H1 (cell line): ENCODE results near the gene TADA2B. TPM values are rescaled to one million over a fixed set of nuclear protein-coding genes. Genes with fewer than 3 reads are reported as not detected.

Source experiments
- CTCF ChIA-PET: fragments of 300-600 bp; sonication (Branson Sonifier 250); formaldehyde crosslinking; loops from one replicate; lab custom pipeline; 2021; ENCODE audit not compliant: partially characterized antibody; lab: Charles Lee
- POLR2A ChIA-PET: fragments of 300-600 bp; sonication (Branson Sonifier 250); formaldehyde crosslinking; loops from one replicate; lab custom pipeline; 2021; ENCODE audit warnings: inconsistent platforms; ENCODE audit not compliant: partially characterized antibody; lab: Charles Lee
- DNase-seq, 2 experiments: peaks; one replicate each; pipeline versions ENCODE4 v3.0.0 to v3.0.0-alpha.2; 2010 to 2022; ENCODE audit warnings: low spot score in 2 of 2, low read depth in 1 of 2, mixed read lengths in 1 of 2
- FAIRE-seq: peaks from 2 replicates; lab custom pipeline; 2011; peaks lifted over from hg19 to GRCh38; lab: Jason Lieb, UNC
- H2AFZ ChIP-seq: 2 replicates; pipeline ENCODE4 v1.8.1; 2012; ENCODE audit warnings: low read length, inconsistent platforms
- H2AK5ac ChIP-seq: 2 replicates; pipeline ENCODE4 v1.6.1; 2013; ENCODE audit warnings: low read depth, low read length
- H2BK120ac ChIP-seq: replicated peaks from 2 replicates; pipeline ENCODE3; 2013; ENCODE audit warnings: low read depth, low read length, inconsistent platforms
- H2BK12ac ChIP-seq: 2 replicates; pipeline ENCODE4 v1.6.1; 2013; ENCODE audit warnings: low read depth, low read length
- H2BK15ac ChIP-seq: 2 replicates; pipeline ENCODE4 v1.6.1; 2013; ENCODE audit warnings: low read length
- H2BK20ac ChIP-seq: 2 replicates; pipeline ENCODE4 v1.6.1; 2013; ENCODE audit warnings: low read length
- H2BK5ac ChIP-seq: 2 replicates; pipeline ENCODE4 v1.6.1; 2013; ENCODE audit warnings: low read depth, low read length
- H3K14ac ChIP-seq: 2 replicates; pipeline ENCODE4 v1.6.1; 2013; ENCODE audit warnings: inconsistent platforms; ENCODE audit not compliant: insufficient read length
- H3K18ac ChIP-seq: 2 replicates; pipeline ENCODE4 v1.6.1; 2013; ENCODE audit warnings: low read length; ENCODE audit errors: extremely low read depth
- H3K23ac ChIP-seq: 2 replicates; pipeline ENCODE4 v1.6.1; 2013; ENCODE audit warnings: inconsistent platforms; ENCODE audit not compliant: insufficient read length
- H3K23me2 ChIP-seq: 2 replicates; pipeline ENCODE4 v1.6.1; 2013; ENCODE audit warnings: low read depth, low read length
- H3K27ac ChIP-seq: 2 replicates; pipeline ENCODE4 v1.6.1; 2011; ENCODE audit warnings: low read depth, low read length, inconsistent platforms
- H3K27me3 ChIP-seq, 4 experiments: replicated peaks in 1 of 4; 1 replicate in 1 of 4; 2 replicates in 3 of 4; pipeline versions ENCODE4 v1.6.1 to v1.8.1; 2011 to 2013; ENCODE audit warnings: low read length in 3 of 4, mild to moderate bottlenecking in 3 of 4, inconsistent platforms in 2 of 4, mixed read lengths in 2 of 4, moderate library complexity in 1 of 4; ENCODE audit not compliant: control insufficient read depth in 3 of 4, insufficient read depth in 3 of 4; ENCODE audit errors: extremely low read depth in 1 of 4
- H3K36me3 ChIP-seq, 4 experiments: 2 replicates each; pipeline versions ENCODE4 v1.6.1 to v1.8.1; 2011 to 2013; ENCODE audit warnings: mild to moderate bottlenecking in 4 of 4, low read length in 3 of 4, moderate library complexity in 2 of 4, control low read depth in 1 of 4, inconsistent platforms in 1 of 4; ENCODE audit not compliant: insufficient read depth in 4 of 4, control insufficient read depth in 2 of 4
- H3K4ac ChIP-seq: replicated peaks from 2 replicates; pipeline ENCODE3; 2013; ENCODE audit warnings: low read length, low read depth, mixed read lengths, inconsistent platforms; ENCODE audit not compliant: insufficient read length
- H3K4me1 ChIP-seq, 4 experiments: replicated peaks in 1 of 4; 1 replicate in 1 of 4; 2 replicates in 3 of 4; pipeline versions ENCODE4 v1.6.1 to v1.8.1; 2011 to 2013; ENCODE audit warnings: low read length in 3 of 4, inconsistent platforms in 2 of 4, mixed read lengths in 1 of 4; ENCODE audit not compliant: insufficient read depth in 4 of 4, control insufficient read depth in 3 of 4
- H3K4me2 ChIP-seq, 2 experiments: 2 replicates each; pipeline versions ENCODE4 v1.6.1 to v1.8.1; 2011 to 2013; ENCODE audit warnings: low read depth in 2 of 2, low read length in 2 of 2, control low read depth in 1 of 2, inconsistent platforms in 1 of 2, mild to moderate bottlenecking in 1 of 2; ENCODE audit not compliant: insufficient read depth in 1 of 2
- H3K4me3 ChIP-seq, 4 experiments: fragments of 200-600, 300-600 bp in 1 of 4; sonication (generic), shearing (Covaris generic), sonication (Bioruptor Twin) in 1 of 4; 2 replicates each; pipeline versions ENCODE4 v1.5.1 to v1.8.1; 2011 to 2016; ENCODE audit warnings: low read length in 4 of 4, low read depth in 3 of 4, control low read depth in 2 of 4, inconsistent platforms in 2 of 4, mild to moderate bottlenecking in 2 of 4, mixed read lengths in 1 of 4, moderate library complexity in 1 of 4; ENCODE audit not compliant: insufficient read depth in 2 of 4; ENCODE audit errors: extremely low read depth in 1 of 4
- H3K56ac ChIP-seq: replicated peaks from 2 replicates; pipeline ENCODE3; 2013; ENCODE audit warnings: low read depth, mild to moderate bottlenecking, mixed read lengths, low read length, inconsistent platforms; ENCODE audit not compliant: insufficient read length
- H3K79me1 ChIP-seq: 2 replicates; pipeline ENCODE4 v1.6.1; 2013; ENCODE audit warnings: low read depth, low read length, control low read depth
- H3K79me2 ChIP-seq, 2 experiments: 2 replicates each; pipeline versions ENCODE4 v1.6.1 to v1.8.1; 2012 to 2013; ENCODE audit warnings: low read length in 2 of 2, mild to moderate bottlenecking in 2 of 2, inconsistent platforms in 1 of 2; ENCODE audit not compliant: insufficient read depth in 2 of 2, control insufficient read depth in 1 of 2
- H3K9ac ChIP-seq, 4 experiments: replicated peaks in 1 of 4; 1 replicate in 1 of 4; 2 replicates in 3 of 4; pipeline versions ENCODE4 v1.6.1 to v1.8.1; 2011 to 2013; ENCODE audit warnings: low read depth in 3 of 4, low read length in 3 of 4, control low read depth in 2 of 4, mild to moderate bottlenecking in 2 of 4, moderate library complexity in 2 of 4, inconsistent platforms in 1 of 4; ENCODE audit errors: extremely low read depth in 1 of 4
- H3K9me3 ChIP-seq, 2 experiments: 2 replicates each; pipeline versions ENCODE4 v1.6.1 to v1.8.1; 2012 to 2013; ENCODE audit warnings: mild to moderate bottlenecking in 2 of 2, moderate library complexity in 2 of 2, control low read depth in 1 of 2, inconsistent platforms in 1 of 2, low read depth in 1 of 2, low read length in 1 of 2, mixed read lengths in 1 of 2; ENCODE audit not compliant: insufficient read depth in 2 of 2
- H4K20me1 ChIP-seq, 2 experiments: replicated peaks in 1 of 2; 2 replicates each; pipeline versions ENCODE3 to v1.8.1; 2011 to 2013; ENCODE audit warnings: inconsistent platforms in 2 of 2, low read length in 2 of 2, mild to moderate bottlenecking in 1 of 2; ENCODE audit not compliant: insufficient read depth in 2 of 2, control insufficient read depth in 1 of 2
- H4K5ac ChIP-seq: 2 replicates; pipeline ENCODE4 v1.6.1; 2013; ENCODE audit warnings: low read length, low read depth, mixed read lengths, inconsistent platforms; ENCODE audit not compliant: insufficient read length
- H4K8ac ChIP-seq: 2 replicates; pipeline ENCODE4 v1.8.0; 2013; ENCODE audit warnings: mild to moderate bottlenecking, moderate library complexity, low read length, inconsistent platforms; ENCODE audit not compliant: insufficient read depth; ENCODE audit errors: extremely low read depth
- H4K91ac ChIP-seq: replicated peaks from 2 replicates; pipeline ENCODE3; 2013; ENCODE audit warnings: low read length, mixed read lengths, inconsistent platforms; ENCODE audit not compliant: insufficient read length
- BCL11A ChIP-seq, 2 experiments: IDR thresholded peaks; one replicate each; pipeline ENCODE4 v1.6.1; 2011; ENCODE audit warnings: low read depth in 2 of 2, low read length in 2 of 2, mild to moderate bottlenecking in 2 of 2
- CEBPB ChIP-seq: IDR thresholded peaks from 2 replicates; pipeline ENCODE4 v1.6.1; 2012; ENCODE audit warnings: low read depth, low read length
- EP300 ChIP-seq, 2 experiments: IDR thresholded peaks; 1 replicate in 1 of 2; 2 replicates in 1 of 2; pipeline ENCODE4 v1.6.1; 2011 to 2012; ENCODE audit warnings: low read depth in 2 of 2, low read length in 2 of 2, mild to moderate bottlenecking in 2 of 2, borderline replicate concordance in 1 of 2, inconsistent platforms in 1 of 2, moderate library complexity in 1 of 2
- FOSL1 ChIP-seq: IDR thresholded peaks from 2 replicates; pipeline ENCODE4 v1.6.1; 2011; ENCODE audit warnings: mild to moderate bottlenecking, low read depth, low read length, moderate library complexity; ENCODE audit not compliant: insufficient read depth
- JUND ChIP-seq: IDR thresholded peaks from 2 replicates; pipeline ENCODE4 v1.6.1; 2011; ENCODE audit warnings: mild to moderate bottlenecking, improper control_type of control experiment, low read length
- KDM5A ChIP-seq: fragments of 200-600 bp; IDR thresholded peaks from 2 replicates; pipeline ENCODE4 v1.7.1; 2012; ENCODE audit warnings: mild to moderate bottlenecking, low read length, inconsistent platforms, mixed read lengths
- RBBP5 ChIP-seq: IDR thresholded peaks from 2 replicates; pipeline ENCODE4 v1.7.1; 2012; ENCODE audit warnings: low read depth, mild to moderate bottlenecking, inconsistent platforms, low read length, moderate library complexity, borderline replicate concordance
- TBP ChIP-seq: IDR thresholded peaks from 2 replicates; pipeline ENCODE4 v1.6.1; 2011; ENCODE audit warnings: low read depth, low read length, improper control_type of control experiment
- WGBS, 2 experiments: shearing (Covaris generic) in 1 of 2; methylation state at CpG; one replicate each; pipeline versions ENCODE4 v1.1.6 to v1.1.7; 2013 to 2015; ENCODE audit warnings: low lambda C conversion rate in 2 of 2, mixed read lengths in 2 of 2, inconsistent platforms in 1 of 2, low coverage in 1 of 2, missing lambda C conversion rate in 1 of 2; ENCODE audit not compliant: insufficient replicate concordance in 2 of 2, insufficient coverage in 1 of 2, insufficient read length in 1 of 2; ENCODE audit errors: extremely low coverage in 1 of 2, missing lambda C conversion rate in 1 of 2; 5-methylcytosine and 5-hydroxymethylcytosine counted together
- polyA plus RNA-seq, 7 experiments: library from polyadenylated mRNA; depleted of rRNA in 3 of 7; stranded (reverse) in 5 of 7; unstranded in 2 of 7; fragments of >200 nt in 5 of 7; fragments of 200-250 nt in 2 of 7; gene quantifications; 1 replicate in 5 of 7; 2 replicates in 1 of 7; 4 replicates in 1 of 7; pipeline versions ENCODE4 v1.2.1 to v1.2.3, GENCODE V29; 2011 to 2013; ENCODE audit warnings: missing spikeins in 2 of 7, mixed read lengths in 2 of 7
- total RNA-seq: library from RNA; stranded (reverse); fragmentation: NEBNext Ultra II Directional; extraction: Animal tissue kit (Norgen Biotek cat#: 25700); gene quantifications from 2 replicates; pipeline ENCODE4 v1.2.1, GENCODE V29; 2021
- TF ChIP-seq, protein P1 (sequence below), 3 experiments: IDR thresholded peaks; 1 replicate in 2 of 3; 2 replicates in 1 of 3; pipeline versions ENCODE4 v1.5.1 to v1.6.1; 2011; ENCODE audit warnings: low read length in 3 of 3, mild to moderate bottlenecking in 3 of 3, inconsistent platforms in 2 of 3, low read depth in 1 of 3, moderate library complexity in 1 of 3; ENCODE audit not compliant: insufficient read depth in 1 of 3; ENCODE audit errors: control extremely low read depth in 1 of 3

The TADA2B gene
- total and polyA plus RNA-seq, 2 of the 8 experiments (the other 6 are each of a cell fraction or from before 2014, with no cell fraction given) = 5.7 to 12.1 TPM

DNA sequence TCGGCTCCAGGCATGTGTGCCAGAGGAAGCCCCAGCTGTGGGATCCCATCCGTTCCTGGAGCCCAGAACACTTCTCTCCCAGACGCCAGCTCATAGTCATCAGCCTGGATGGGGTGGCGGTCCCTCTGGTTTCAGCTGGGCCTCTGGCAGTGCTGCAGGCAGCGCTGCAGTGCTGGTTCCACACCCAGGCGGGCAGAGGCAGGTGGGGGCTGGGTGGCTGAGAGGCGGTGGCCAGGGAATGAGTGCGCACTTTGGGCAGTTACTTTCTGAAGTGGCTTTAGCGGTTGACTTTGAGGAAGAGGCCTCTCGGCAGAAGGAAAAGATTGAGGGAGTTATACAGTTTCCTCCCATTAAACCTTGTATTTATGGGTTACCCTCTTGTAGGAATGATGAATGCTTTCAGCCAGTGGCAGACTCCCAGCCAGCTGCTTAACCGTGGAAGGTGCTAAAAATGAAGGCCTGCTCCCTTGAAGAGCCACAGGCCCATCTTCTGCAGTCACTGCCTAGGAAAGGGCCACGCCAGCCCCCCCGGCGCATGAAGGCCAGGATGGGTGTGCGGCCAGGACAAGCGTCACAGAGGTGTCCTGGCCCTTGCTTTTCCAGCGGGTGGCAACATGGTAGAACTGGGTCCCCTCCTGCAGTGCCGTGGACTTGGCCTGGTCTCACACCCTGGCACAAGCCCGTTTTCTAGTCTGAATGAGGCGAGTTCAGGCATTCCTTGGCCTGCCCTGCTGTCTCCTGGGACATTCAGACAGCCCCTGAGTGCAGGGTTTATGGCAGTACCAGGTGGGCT lies 9.9 kb downstream of the TADA2B start:
- H3K79me2 ChIP-seq = peaks cover 0 to 8% of the 10 kb centered on the region in 2 experiments; a peak in 1 of 4 replicates
- FAIRE-seq = no peak
- TF ChIP-seq KDM5A (no peak), TBP (no peak), EP300 (IDR thresholded peaks at IDR 0.05; ENCODE audit: borderline replicate concordance in 1 of 2, low read depth in 2 of 2, low read length in 2 of 2) (no peak), JUND (no peak), CEBPB (no peak), RBBP5 (no peak), FOSL1 (no peak), BCL11A (IDR thresholded peaks at IDR 0.05; ENCODE audit: low read depth in 2 of 2, low read length in 2 of 2) (no peak)
- TF ChIP-seq, protein P1, sequence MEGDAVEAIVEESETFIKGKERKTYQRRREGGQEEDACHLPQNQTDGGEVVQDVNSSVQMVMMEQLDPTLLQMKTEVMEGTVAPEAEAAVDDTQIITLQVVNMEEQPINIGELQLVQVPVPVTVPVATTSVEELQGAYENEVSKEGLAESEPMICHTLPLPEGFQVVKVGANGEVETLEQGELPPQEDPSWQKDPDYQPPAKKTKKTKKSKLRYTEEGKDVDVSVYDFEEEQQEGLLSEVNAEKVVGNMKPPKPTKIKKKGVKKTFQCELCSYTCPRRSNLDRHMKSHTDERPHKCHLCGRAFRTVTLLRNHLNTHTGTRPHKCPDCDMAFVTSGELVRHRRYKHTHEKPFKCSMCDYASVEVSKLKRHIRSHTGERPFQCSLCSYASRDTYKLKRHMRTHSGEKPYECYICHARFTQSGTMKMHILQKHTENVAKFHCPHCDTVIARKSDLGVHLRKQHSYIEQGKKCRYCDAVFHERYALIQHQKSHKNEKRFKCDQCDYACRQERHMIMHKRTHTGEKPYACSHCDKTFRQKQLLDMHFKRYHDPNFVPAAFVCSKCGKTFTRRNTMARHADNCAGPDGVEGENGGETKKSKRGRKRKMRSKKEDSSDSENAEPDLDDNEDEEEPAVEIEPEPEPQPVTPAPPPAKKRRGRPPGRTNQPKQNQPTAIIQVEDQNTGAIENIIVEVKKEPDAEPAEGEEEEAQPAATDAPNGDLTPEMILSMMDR (IDR thresholded peaks at IDR 0.05; ENCODE audit: control extremely low read depth in 1 of 3, insufficient read depth in 1 of 3, low read depth in 1 of 3, low read length in 3 of 3) = no peak

More for the DNA sequence above, 9.9 kb downstream of the TADA2B start:
- H3K4me1 ChIP-seq = peaks cover 0 to 2% (median 0%) of the 10 kb centered on the region in 4 experiments; a peak in 3 of 7 replicates
- no peak overlapping the region for H2BK12ac ChIP-seq
- H3K4me3 ChIP-seq = no peak overlapping the region
- H3K27me3 ChIP-seq = no peaks in the 10 kb centered on the region
- H2BK5ac ChIP-seq = no peak overlapping the region
- H4K91ac ChIP-seq = no peak overlapping the region
- DNase-seq = no peak
- H3K9ac ChIP-seq = no peak overlapping the region
- no peaks in the 10 kb centered on the region for H3K23me2 ChIP-seq
- no peak overlapping the region for H3K23ac ChIP-seq
- H3K79me1 ChIP-seq = peaks cover 16% of the 10 kb centered on the region
- no peak overlapping the region for H3K14ac ChIP-seq
- no peak overlapping the region for H2BK20ac ChIP-seq
- H3K9me3 ChIP-seq = no peaks in the 10 kb centered on the region
- no peak overlapping the region for H3K4ac ChIP-seq
- H2BK15ac ChIP-seq = no peak overlapping the region
- no peak overlapping the region for H4K5ac ChIP-seq
- WGBS, 2 experiments = 91% methylated on average over 20 of the region's 20 CpGs; no CpG with 5 or more reads in 1 of the 2 experiments
- H3K27ac ChIP-seq = no peak overlapping the region
- no peak overlapping the region for H2BK120ac ChIP-seq
- no peak overlapping the region for H3K18ac ChIP-seq
- no peak overlapping the region for H2AK5ac ChIP-seq
- H3K36me3 ChIP-seq = no peaks in the 10 kb centered on the region
- H3K56ac ChIP-seq = no peak overlapping the region
- H4K8ac ChIP-seq = peak overlapping the region; percentile 29; the same call in 1 of the 2 replicates
- no peak overlapping the region for H3K4me2 ChIP-seq
- H4K20me1 ChIP-seq = peaks cover 7 to 16% of the 10 kb centered on the region in 2 experiments
- no peak overlapping the region for H2AFZ ChIP-seq
- CTCF ChIA-PET = interaction anchor here (0.6 to 1.6 kb wide), 8 partner anchors 8 to 137 kb away, joined by 3 to 5 read pairs (median 3); partner anchors contain the start of gene TADA2B
- POLR2A ChIA-PET = interaction anchor here (0.9 to 1.6 kb wide), 3 partner anchors 15 to 20 kb away, joined by 3 to 6 read pairs (median 3); partner anchors contain the start of gene GRPEL1
